Neural progenitor cell (in vitro differentiated cells): Measurements from ENCODE around the gene SLC11A1. TPM values are rescaled to one million over a fixed set of nuclear protein-coding genes. Genes with fewer than 3 reads are reported as not detected.
A peak's percentile ranks its signal among the peaks of the same experiment; 100 is the strongest.

Source experiments
- DNase-seq: peaks from one replicate; pipeline ENCODE4 v3.0.0-alpha.2; 2016; ENCODE audit warnings: low spot score
- H2AFZ ChIP-seq: fragments of 200-600 bp; sonication (generic); replicated peaks from 2 replicates; pipeline ENCODE4 v1.6.1; 2016; ENCODE audit warnings: antibody characterized with exemption
- H3F3A ChIP-seq: fragments of 200-600 bp; sonication (generic); 2 replicates; pipeline ENCODE4 v1.6.1; 2016; ENCODE audit warnings: antibody characterized with exemption, low read depth
- H3K27ac ChIP-seq: fragments of 200-600 bp; sonication (generic); 2 replicates; pipeline ENCODE4 v1.5.1; 2016; ENCODE audit warnings: mild to moderate bottlenecking
- H3K27me3 ChIP-seq: fragments of 200-600 bp; sonication (generic); 2 replicates; pipeline ENCODE4 v1.6.1; 2016; ENCODE audit warnings: mild to moderate bottlenecking, moderate library complexity
- H3K36me3 ChIP-seq: fragments of 200-600 bp; sonication (generic); 2 replicates; pipeline ENCODE4 v1.5.1; 2016
- H3K4me1 ChIP-seq: fragments of 200-600 bp; sonication (generic); 2 replicates; pipeline ENCODE4 v1.6.1; 2016; ENCODE audit warnings: mixed run types
- H3K4me2 ChIP-seq: fragments of 200-600 bp; sonication (generic); 2 replicates; pipeline ENCODE4 v1.6.1; 2016
- H3K4me3 ChIP-seq: fragments of 200-600 bp; sonication (generic); 2 replicates; pipeline ENCODE4 v1.5.1; 2016
- H3K79me2 ChIP-seq: fragments of 200-600 bp; sonication (generic); 2 replicates; pipeline ENCODE4 v1.6.1; 2016; ENCODE audit warnings: low read depth
- H3K9ac ChIP-seq: fragments of 200-600 bp; sonication (generic); 2 replicates; pipeline ENCODE4 v1.6.1; 2016
- H3K9me3 ChIP-seq: fragments of 200-600 bp; sonication (generic); 2 replicates; pipeline ENCODE4 v1.5.1; 2016; ENCODE audit warnings: low read depth
- H4K20me1 ChIP-seq: fragments of 200-600 bp; sonication (generic); 2 replicates; pipeline ENCODE4 v1.6.1; 2016; ENCODE audit warnings: low read depth
- H3K27ac Mint-ChIP-seq: 3 replicates; pipeline ENCODE4 v1.8.0; 2021; ENCODE audit warnings: mixed read lengths
- H3K27me3 Mint-ChIP-seq: 2 replicates; pipeline ENCODE4 v1.8.0; 2022; ENCODE audit warnings: low read depth, mild to moderate bottlenecking, inconsistent platforms, moderate library complexity, mixed read lengths; ENCODE audit not compliant: insufficient read depth
- H3K36me3 Mint-ChIP-seq: 3 replicates; pipeline ENCODE4 v1.8.0; 2021; ENCODE audit warnings: mixed read lengths
- H3K4me1 Mint-ChIP-seq: 3 replicates; pipeline ENCODE4 v1.8.0; 2021; ENCODE audit warnings: mixed read lengths
- H3K4me3 Mint-ChIP-seq: 3 replicates; pipeline ENCODE4 v1.8.0; 2021; ENCODE audit warnings: mild to moderate bottlenecking, moderate library complexity, mixed read lengths
- H3K9me3 Mint-ChIP-seq: 3 replicates; pipeline ENCODE4 v1.8.0; 2020; ENCODE audit warnings: mixed read lengths
- EZH2 ChIP-seq: fragments of 200-600 bp; sonication (generic); IDR thresholded peaks from 2 replicates; pipeline ENCODE4 v1.6.1; 2017; ENCODE audit warnings: antibody characterized with exemption, mild to moderate bottlenecking, moderate library complexity
- EZH2phosphoT487 ChIP-seq: fragments of 200-600 bp; sonication (generic); IDR thresholded peaks from 2 replicates; pipeline ENCODE4 v1.6.1; 2017; ENCODE audit warnings: antibody characterized with exemption
- total RNA-seq: library from RNA; depleted of rRNA; stranded (reverse); fragments of >200 nt; gene quantifications from 2 replicates; pipeline ENCODE4 v1.2.3, GENCODE V29; 2015; ENCODE audit warnings: low replicate concordance
- TF ChIP-seq, protein P1 (sequence below): fragments of 200-600 bp; sonication (generic); IDR thresholded peaks from 2 replicates; pipeline ENCODE4 v1.5.1; 2017; ENCODE audit warnings: antibody characterized with exemption, mild to moderate bottlenecking

The SLC11A1 gene
- total RNA-seq, 1 donor from 2014 or later, result not detected

DNA sequence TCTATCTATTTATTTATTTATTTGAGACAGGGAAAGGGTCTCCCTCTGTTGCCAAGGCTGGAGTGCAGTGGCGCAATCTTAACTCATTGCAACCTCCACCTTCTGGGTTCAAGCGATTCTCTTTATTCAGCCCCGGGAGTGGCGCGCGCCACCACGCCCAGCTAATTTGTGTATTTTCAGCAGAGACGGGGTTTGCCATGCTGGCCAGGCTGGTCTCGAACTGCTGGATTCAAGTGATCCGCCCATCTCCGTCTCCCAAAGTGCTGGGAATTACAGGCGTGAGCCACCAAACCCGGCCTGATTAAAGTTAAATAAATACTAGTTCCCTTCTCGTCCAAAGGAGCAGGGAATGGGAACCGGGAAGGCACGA lies 13.4 kb downstream of the SLC11A1 start:
- Mint-ChIP-seq H3K4me3 (peak overlapping the region; percentile 94), H3K27me3 (peaks cover 30% of the 10 kb centered on the region), H3K27ac (peak overlapping the region; percentile 54), H3K4me1 (peaks cover 23% of the 10 kb centered on the region), H3K9me3 (no peaks in the 10 kb centered on the region), H3K36me3 (no peaks in the 10 kb centered on the region)
- Histone ChIP-seq H2AFZ (peak overlapping the region; percentile 71), H3K27me3 (peaks cover 44% of the 10 kb centered on the region), H4K20me1 (peaks cover under 1% of the 10 kb centered on the region), H3K4me1 (peaks cover 22% of the 10 kb centered on the region), H3K4me3 (peak overlapping the region; percentile 74), H3F3A (peaks cover 39% of the 10 kb centered on the region), H3K36me3 (no peaks in the 10 kb centered on the region), H3K27ac (no peak overlapping the region), H3K9ac (no peak overlapping the region), H3K9me3 (no peaks in the 10 kb centered on the region), H3K4me2 (peak overlapping the region; percentile 78), H3K79me2 (peaks cover 9% of the 10 kb centered on the region)
- DNase-seq, result no peak
- TF ChIP-seq EZH2 (no peak), EZH2phosphoT487 (no peak)

- H3K9me3 ChIP-seq, result no peaks in the 10 kb centered on the region
- peak; percentile 98 for DNase-seq
- H3K79me2 ChIP-seq, result peaks cover 15% of the 10 kb centered on the region
- peak overlapping the region; percentile 74 for H3K4me3 ChIP-seq
- no peaks in the 10 kb centered on the region for H3K36me3 ChIP-seq
- peak overlapping the region; percentile 78 for H3K4me2 ChIP-seq
- no peaks in the 10 kb centered on the region for H3K9me3 Mint-ChIP-seq
- peak overlapping the region; percentile 100 for H3K27ac Mint-ChIP-seq
- H3K27me3 ChIP-seq, result peaks cover 44% of the 10 kb centered on the region
- H3K27me3 Mint-ChIP-seq, result peaks cover 28% of the 10 kb centered on the region
- peaks cover 24% of the 10 kb centered on the region for H3K4me1 ChIP-seq
- TF ChIP-seq, protein P1, sequence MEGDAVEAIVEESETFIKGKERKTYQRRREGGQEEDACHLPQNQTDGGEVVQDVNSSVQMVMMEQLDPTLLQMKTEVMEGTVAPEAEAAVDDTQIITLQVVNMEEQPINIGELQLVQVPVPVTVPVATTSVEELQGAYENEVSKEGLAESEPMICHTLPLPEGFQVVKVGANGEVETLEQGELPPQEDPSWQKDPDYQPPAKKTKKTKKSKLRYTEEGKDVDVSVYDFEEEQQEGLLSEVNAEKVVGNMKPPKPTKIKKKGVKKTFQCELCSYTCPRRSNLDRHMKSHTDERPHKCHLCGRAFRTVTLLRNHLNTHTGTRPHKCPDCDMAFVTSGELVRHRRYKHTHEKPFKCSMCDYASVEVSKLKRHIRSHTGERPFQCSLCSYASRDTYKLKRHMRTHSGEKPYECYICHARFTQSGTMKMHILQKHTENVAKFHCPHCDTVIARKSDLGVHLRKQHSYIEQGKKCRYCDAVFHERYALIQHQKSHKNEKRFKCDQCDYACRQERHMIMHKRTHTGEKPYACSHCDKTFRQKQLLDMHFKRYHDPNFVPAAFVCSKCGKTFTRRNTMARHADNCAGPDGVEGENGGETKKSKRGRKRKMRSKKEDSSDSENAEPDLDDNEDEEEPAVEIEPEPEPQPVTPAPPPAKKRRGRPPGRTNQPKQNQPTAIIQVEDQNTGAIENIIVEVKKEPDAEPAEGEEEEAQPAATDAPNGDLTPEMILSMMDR, result peak; percentile 97
- TF ChIP-seq EZH2phosphoT487, result no peak
- H2AFZ ChIP-seq, result peak overlapping the region; percentile 83
- H3K27ac ChIP-seq, result peak overlapping the region; percentile 90
- peaks cover 7% of the 10 kb centered on the region for H4K20me1 ChIP-seq
- H3K4me3 Mint-ChIP-seq, result peak overlapping the region; percentile 94
- peak overlapping the region; percentile 71 for H3K9ac ChIP-seq
- peaks cover 42% of the 10 kb centered on the region for H3F3A ChIP-seq
- H3K4me1 Mint-ChIP-seq, result peaks cover 23% of the 10 kb centered on the region
- no peaks in the 10 kb centered on the region for H3K36me3 Mint-ChIP-seq
Measured at GRCh38 chr2:218395826-218396687, 14.0 kb downstream of the SLC11A1 start.

DNA sequence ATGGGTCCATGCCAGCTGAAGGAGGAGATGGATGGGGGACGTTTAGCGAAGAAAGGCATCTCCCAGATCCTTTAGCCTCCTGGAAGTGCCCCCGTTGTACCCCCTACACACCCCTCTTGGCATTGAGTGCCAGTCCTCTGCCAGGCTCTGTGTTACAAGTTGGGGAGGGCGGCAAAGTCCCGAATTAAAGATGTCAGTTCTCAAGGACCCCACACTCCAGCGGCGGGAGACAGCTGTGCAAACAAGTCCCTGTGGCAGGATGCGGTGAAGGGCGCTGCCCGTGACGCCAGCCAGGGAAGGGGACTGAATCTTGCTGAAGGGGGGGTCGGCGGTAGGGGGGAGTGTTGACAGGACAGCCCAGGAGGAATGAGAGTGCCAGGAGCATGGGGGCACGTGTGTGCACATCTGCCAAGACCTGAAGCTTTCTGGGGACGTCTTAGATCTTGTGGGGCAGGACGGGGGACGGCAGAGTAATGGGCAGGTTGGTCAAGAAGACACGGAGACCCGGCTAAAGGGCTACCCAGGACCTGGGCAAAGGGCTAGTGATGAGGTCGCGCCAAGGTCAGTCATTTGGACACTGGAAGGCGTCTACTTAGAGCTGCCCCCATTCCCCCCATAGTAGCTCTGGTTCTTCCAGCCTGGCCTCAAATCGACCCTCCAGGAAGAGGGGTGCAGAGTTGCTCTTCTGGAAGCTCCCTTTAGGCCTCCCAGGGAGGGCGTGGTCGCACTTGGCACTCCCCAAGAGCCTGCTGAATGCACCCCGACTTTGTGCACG lies 14.8 kb downstream of the SLC11A1 start:
- no peak overlapping the region for H3K27ac ChIP-seq
- no peak overlapping the region for H3K27ac Mint-ChIP-seq
- H3K36me3 Mint-ChIP-seq, result no peaks in the 10 kb centered on the region

More for the DNA sequence above, 14.8 kb downstream of the SLC11A1 start:
- Mint-ChIP-seq H3K9me3 (no peaks in the 10 kb centered on the region), H3K4me3 (peak overlapping the region; percentile 94), H3K27me3 (peaks cover 28% of the 10 kb centered on the region), H3K4me1 (peaks cover 23% of the 10 kb centered on the region)
- Histone ChIP-seq H3K4me3 (peak overlapping the region; percentile 74), H3K9me3 (no peaks in the 10 kb centered on the region), H3F3A (peaks cover 48% of the 10 kb centered on the region), H2AFZ (no peak overlapping the region), H3K27me3 (peaks cover 44% of the 10 kb centered on the region), H4K20me1 (peaks cover 14% of the 10 kb centered on the region), H3K4me1 (peaks cover 29% of the 10 kb centered on the region), H3K79me2 (peaks cover 23% of the 10 kb centered on the region), H3K4me2 (peak overlapping the region; percentile 78), H3K9ac (no peak overlapping the region), H3K36me3 (no peaks in the 10 kb centered on the region)
- peak; percentile 55 for TF ChIP-seq EZH2phosphoT487
- TF ChIP-seq EZH2, result peak; percentile 84
- TF ChIP-seq, protein P1, result no peak
- DNase-seq, result peak; percentile 50
